T-helper 2 cell treated with Interferon-gamma antibody and Interleukin-4, amounts not matched to agents 5 μg/mL and 100 μg/mL, for 36 hours (primary cell): Measurements from ENCODE around the gene RAB15.
A peak's percentile ranks its signal among the peaks of the same experiment; 100 is the strongest.

Experiments used
- DNase-seq: peaks from one replicate; pipeline ENCODE4 v3.0.0; 2021; ENCODE audit warnings: low spot score
- H3K27ac Mint-ChIP-seq: one replicate; pipeline ENCODE4 v1.8.0; 2021; ENCODE audit warnings: mild to moderate bottlenecking, mixed read lengths
- H3K27me3 Mint-ChIP-seq: one replicate; pipeline ENCODE4 v1.8.0; 2021; ENCODE audit warnings: low read depth, mixed read lengths
- H3K36me3 Mint-ChIP-seq: one replicate; pipeline ENCODE4 v1.8.0; 2021; ENCODE audit warnings: low read depth, mixed read lengths
- H3K4me1 Mint-ChIP-seq: one replicate; pipeline ENCODE4 v1.8.0; 2021; ENCODE audit warnings: low read depth, mixed read lengths
- H3K4me3 Mint-ChIP-seq: one replicate; pipeline ENCODE4 v1.8.0; 2022; ENCODE audit warnings: mild to moderate bottlenecking, moderate library complexity, mixed read lengths
- H3K9me3 Mint-ChIP-seq: one replicate; pipeline ENCODE4 v1.8.0; 2021; ENCODE audit warnings: mixed read lengths

Gene RAB15

DNA sequence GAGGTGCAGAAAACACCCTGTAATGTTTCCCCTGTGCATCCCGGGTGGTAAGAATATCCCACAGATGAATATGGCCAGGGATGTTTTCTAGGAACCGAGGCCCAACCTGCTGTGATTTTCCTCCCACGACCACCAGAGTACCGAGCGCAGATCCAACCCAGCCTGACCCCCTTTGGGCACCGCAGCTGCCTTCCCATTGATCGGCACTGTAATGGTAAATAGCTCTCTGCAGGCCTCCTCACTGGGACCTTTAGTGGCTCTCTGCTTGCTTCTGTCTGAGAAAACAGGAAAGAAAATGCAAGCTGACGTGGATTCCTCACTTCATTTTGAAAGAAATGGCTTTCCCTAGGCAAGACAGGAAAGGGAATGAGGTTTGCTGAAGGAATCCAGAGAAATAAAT lies 2.4 kb upstream of the RAB15 start:
- Mint-ChIP-seq H3K4me1 (no peaks in the 10 kb centered on the region), H3K27ac (no peak overlapping the region), H3K4me3 (no peak overlapping the region), H3K27me3 (peaks cover 33% of the 10 kb centered on the region), H3K36me3 (no peaks in the 10 kb centered on the region), H3K9me3 (no peaks in the 10 kb centered on the region)
- DNase-seq, result no peak

DNA sequence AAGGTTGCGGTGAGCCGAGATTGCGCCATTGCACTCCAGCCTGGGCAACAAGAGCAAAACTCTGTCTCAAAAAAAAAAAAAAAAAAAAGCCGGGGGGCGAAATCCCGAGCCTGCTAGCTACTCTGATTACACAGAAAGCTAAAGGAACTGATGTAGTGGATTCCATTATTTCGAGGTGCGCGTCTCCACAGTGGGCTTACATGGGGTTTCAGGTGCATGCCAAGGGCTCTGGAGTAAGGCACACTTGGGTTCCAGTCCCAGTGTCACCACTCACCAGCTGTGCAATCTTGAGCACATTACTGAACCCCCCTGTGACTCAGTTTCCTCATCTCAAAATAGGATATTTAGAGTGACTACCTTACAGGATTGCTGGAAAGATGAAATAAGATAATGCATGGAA lies 1.7 kb upstream of the RAB15 start:
- Mint-ChIP-seq H3K9me3 (no peaks in the 10 kb centered on the region), H3K27ac (no peak overlapping the region), H3K27me3 (peaks cover 33% of the 10 kb centered on the region), H3K4me3 (no peak overlapping the region), H3K4me1 (no peaks in the 10 kb centered on the region), H3K36me3 (no peaks in the 10 kb centered on the region)
- DNase-seq, result no peak

DNA sequence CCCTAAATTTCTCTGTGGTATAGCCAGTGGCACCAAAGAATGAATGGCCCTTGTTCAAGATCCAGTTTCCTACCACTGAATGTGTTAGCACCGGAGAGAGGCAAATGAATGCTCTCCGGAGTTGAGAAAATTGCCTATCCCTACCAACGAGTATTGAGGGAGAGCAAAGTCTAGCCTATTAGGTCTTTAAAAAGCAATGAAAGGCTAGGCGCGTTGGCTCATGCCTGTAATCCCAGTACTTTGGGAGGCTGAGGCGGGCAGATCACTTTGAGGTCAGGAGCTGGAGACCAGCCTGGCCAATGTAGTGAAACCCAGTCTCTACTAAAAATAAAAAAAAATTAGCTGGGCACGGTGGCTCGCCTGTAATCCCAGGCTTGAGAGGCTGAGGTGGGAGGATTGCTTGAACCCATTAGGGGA lies 898 bp upstream of the RAB15 start:
- H3K4me3 Mint-ChIP-seq, result peak overlapping the region; percentile 84
- no peak for DNase-seq
- H3K9me3 Mint-ChIP-seq, result no peaks in the 10 kb centered on the region
- H3K4me1 Mint-ChIP-seq, result no peaks in the 10 kb centered on the region
- peaks cover 29% of the 10 kb centered on the region for H3K27me3 Mint-ChIP-seq
- no peaks in the 10 kb centered on the region for H3K36me3 Mint-ChIP-seq
- no peak overlapping the region for H3K27ac Mint-ChIP-seq

DNA sequence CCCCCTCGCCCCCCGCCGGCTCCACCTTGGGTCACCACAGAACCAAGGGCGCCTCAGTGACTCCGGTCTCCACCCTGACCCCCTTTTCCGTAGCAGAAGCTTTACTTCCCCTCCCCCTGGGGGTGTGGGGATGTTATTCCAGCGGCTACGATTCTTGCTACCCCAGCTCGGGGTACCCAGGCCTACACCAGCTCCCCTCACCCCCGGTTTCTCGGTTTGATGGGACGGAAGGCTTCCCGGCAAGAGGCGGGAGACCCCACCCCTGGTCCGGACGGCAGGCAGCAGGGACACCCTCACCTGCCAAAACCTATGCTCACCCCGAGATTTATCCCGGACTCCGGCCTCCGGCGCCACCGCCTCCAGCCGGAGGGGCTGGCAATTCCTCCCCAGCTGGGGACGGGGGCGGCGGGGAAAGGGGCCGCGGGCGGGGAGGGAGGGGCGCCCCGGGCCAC lies 619 bp downstream of the RAB15 start:
- Mint-ChIP-seq H3K9me3 (no peaks in the 10 kb centered on the region), H3K27me3 (peaks cover 24% of the 10 kb centered on the region), H3K4me1 (peaks cover 2% of the 10 kb centered on the region), H3K4me3 (peak overlapping the region; percentile 66), H3K27ac (no peak overlapping the region), H3K36me3 (no peaks in the 10 kb centered on the region)
- DNase-seq, result no peak

DNA sequence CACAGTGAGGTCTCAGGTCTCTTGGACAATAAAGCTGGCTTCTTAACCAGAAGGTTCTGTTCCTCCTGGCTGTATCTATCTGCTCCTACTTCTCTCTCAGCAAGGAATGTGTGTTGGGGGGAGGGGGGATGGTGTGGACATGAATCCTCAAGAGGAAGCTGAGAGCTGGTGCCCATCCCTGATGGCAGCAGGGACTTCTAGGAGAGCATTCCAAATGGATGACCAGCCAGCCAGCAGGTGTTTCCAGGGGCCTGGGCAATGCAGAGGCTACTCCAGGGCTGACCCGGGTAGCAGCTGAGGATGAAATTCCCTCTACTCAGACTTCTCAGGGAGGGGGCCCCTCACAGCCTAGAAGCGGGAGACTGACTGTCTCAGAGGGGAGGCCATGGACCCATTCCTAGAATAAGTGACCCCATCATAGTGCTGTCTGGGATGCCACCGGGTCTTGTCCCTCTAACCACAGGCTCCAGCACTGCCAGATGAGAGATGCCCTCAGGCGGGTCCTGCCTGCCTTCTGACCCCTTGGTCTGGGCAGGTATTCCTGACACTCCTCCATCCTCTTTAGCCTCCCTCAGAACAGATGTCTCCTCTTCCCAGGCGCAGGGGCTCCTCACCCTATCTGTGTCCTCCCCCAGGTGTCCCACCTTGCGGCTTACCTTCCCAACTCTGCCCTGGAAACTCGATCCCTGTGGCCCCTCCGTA lies 1.2 kb downstream of the RAB15 start:
- DNase-seq, result no peak
- H3K4me1 Mint-ChIP-seq, result peaks cover 2% of the 10 kb centered on the region
- no peaks in the 10 kb centered on the region for H3K36me3 Mint-ChIP-seq
- H3K27ac Mint-ChIP-seq, result no peak overlapping the region
- peaks cover 22% of the 10 kb centered on the region for H3K27me3 Mint-ChIP-seq
- peak overlapping the region; percentile 66 for H3K4me3 Mint-ChIP-seq
- no peaks in the 10 kb centered on the region for H3K9me3 Mint-ChIP-seq

DNA sequence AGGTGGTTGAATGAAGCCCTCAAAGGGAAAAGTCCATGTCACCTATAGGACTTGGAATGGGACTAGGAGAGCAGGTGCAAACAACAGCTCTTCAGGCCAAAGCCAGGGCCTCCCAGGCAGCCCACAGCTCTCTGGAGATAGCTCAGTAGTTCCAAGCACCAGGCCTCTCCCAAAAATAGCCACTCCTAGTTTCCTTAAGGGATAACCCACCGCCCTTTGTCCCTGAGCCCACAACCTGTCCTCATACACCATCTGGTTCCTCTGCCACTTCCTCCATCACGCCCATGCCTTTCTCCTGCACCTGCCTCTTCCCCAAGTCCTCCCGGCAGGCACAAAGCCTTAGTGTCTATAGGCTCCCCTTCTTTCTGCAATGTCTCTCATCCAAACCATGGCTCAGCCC lies 2.1 kb downstream of the RAB15 start:
- H3K27ac Mint-ChIP-seq, result no peak overlapping the region
- DNase-seq, result no peak
- peaks cover 2% of the 10 kb centered on the region for H3K4me1 Mint-ChIP-seq
- no peaks in the 10 kb centered on the region for H3K36me3 Mint-ChIP-seq
- H3K27me3 Mint-ChIP-seq, result peaks cover 22% of the 10 kb centered on the region
- no peaks in the 10 kb centered on the region for H3K9me3 Mint-ChIP-seq
- H3K4me3 Mint-ChIP-seq, result no peak overlapping the region

DNA sequence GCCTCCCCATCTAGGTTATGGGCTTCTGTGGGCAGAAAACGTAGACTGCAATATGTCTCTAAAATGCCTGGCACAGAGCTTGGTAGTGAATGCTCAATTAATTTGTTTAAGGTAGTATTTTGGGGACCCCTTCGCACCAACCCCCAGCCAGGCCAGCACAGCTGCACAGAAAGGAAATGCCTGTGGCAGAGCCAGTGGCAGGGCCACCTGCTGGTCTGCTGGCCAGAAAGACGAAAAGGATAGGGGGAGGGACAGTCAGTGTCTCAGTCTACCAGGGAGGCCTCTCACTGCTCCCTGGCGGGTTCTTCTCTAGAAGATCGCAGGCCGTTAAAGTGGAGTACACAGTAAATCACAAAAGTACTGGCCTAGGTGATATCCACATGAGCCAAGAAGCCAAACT lies 3.5 kb downstream of the RAB15 start:
- no peaks in the 10 kb centered on the region for H3K36me3 Mint-ChIP-seq
- no peak overlapping the region for H3K4me3 Mint-ChIP-seq
- peaks cover 2% of the 10 kb centered on the region for H3K4me1 Mint-ChIP-seq
- H3K9me3 Mint-ChIP-seq, result no peaks in the 10 kb centered on the region
- no peak for DNase-seq
- H3K27me3 Mint-ChIP-seq, result peaks cover 20% of the 10 kb centered on the region
- no peak overlapping the region for H3K27ac Mint-ChIP-seq

DNA sequence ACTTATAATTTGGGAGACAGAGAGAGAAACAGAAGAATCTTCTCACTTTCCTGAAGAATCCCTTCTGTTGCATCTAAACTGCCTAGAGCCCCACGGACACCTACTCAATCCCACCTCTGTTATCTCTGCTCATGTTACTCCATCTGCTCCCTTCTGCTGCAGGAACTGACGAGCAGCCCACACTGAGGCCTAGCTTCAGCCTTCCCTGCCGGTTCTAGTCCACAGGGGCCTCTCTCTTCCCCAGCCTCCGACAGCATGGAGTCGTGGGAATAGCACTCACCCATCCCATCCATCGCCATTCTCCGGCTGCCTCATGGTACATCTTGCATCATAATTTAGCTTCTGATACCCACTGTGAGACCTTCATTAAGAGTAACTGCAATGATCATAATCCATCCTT lies 4.0 kb downstream of the RAB15 start:
- no peak overlapping the region for H3K4me3 Mint-ChIP-seq
- H3K27me3 Mint-ChIP-seq, result peaks cover 20% of the 10 kb centered on the region
- no peaks in the 10 kb centered on the region for H3K9me3 Mint-ChIP-seq
- no peaks in the 10 kb centered on the region for H3K36me3 Mint-ChIP-seq
- H3K4me1 Mint-ChIP-seq, result peaks cover 2% of the 10 kb centered on the region
- no peak overlapping the region for H3K27ac Mint-ChIP-seq
- no peak for DNase-seq

DNA sequence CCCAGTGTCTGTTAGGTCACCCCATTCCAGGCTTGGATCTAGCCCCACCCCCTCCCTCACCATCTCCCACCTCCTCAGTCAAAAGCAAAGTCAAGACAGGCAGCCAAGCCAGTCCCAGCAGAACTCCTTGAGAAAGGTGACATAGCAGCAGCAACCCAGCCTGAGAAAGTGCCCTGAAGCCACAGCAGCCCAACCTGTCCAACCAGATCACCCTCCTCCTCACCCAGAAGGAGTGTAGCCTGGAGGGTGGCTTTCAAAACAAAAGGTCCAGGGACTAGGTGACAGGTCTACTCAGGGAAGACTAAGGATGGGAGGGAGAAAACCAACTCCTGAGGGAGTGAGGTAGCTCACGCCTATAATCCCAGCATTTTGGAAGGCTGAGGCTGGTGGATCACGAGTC lies 5.2 kb downstream of the RAB15 start:
- no peak for DNase-seq
- Mint-ChIP-seq H3K27ac (no peak overlapping the region), H3K9me3 (no peaks in the 10 kb centered on the region), H3K4me1 (peaks cover 2% of the 10 kb centered on the region), H3K27me3 (peaks cover 16% of the 10 kb centered on the region), H3K36me3 (no peaks in the 10 kb centered on the region), H3K4me3 (no peak overlapping the region)

DNA sequence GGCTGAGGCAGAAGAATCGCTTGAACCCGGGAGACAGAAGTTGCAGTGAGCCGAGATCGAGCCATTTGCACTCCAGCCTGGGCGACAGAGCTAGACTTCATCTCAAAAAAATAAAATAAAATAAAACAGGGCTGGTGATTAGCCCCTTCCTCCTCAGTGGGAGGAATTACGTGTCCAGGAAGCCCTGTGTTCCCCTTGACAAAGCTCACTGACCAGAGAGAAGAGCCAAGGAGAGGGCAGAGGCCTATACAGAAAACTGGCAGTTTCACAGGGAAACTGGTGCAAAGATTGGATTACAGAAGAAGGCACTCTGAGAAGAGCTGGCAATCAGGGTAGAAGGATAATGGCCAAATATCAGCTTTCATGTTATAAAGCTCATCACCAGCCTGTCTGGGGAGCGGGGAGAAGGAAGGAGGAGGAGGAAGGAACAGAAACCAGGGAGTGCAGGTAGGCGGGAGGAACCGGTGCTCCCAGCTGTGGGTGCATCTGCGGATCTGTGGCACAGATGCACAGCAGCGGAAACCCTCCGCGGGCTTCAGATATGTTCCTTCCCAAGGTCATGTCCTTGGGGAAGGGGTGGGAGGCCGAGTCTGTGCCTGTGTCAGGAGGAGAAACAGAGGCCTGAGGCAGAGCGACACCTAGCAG lies 6.7 kb downstream of the RAB15 start:
- H3K27ac Mint-ChIP-seq, result no peak overlapping the region
- no peaks in the 10 kb centered on the region for H3K9me3 Mint-ChIP-seq
- H3K36me3 Mint-ChIP-seq, result no peaks in the 10 kb centered on the region
- H3K4me1 Mint-ChIP-seq, result peaks cover 2% of the 10 kb centered on the region
- H3K4me3 Mint-ChIP-seq, result no peak overlapping the region
- H3K27me3 Mint-ChIP-seq, result peaks cover 5% of the 10 kb centered on the region
- DNase-seq, result no peak

DNA sequence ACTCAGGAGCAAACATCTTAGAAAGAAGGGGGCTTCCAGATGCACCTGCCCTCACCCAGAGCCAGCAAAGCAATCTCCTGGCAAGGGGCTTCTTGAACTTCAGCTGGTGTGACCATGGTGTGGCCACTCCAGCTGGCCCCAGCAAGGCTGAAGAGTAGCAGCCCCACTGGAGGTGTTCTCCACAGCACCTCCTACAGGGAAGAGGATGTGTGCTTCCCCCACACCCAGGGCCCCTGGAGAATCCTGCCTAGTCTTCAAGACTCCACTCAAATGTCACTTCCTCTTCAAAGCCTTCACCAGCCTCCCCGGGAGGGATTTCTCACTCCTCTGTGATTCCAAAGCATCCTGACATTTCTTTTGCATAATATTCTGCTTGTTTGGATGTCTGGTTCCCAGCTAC lies 8.5 kb downstream of the RAB15 start:
- Mint-ChIP-seq H3K9me3 (no peaks in the 10 kb centered on the region), H3K27me3 (no peaks in the 10 kb centered on the region), H3K4me3 (no peak overlapping the region), H3K27ac (no peak overlapping the region), H3K36me3 (no peaks in the 10 kb centered on the region), H3K4me1 (peaks cover 2% of the 10 kb centered on the region)
- DNase-seq, result no peak

DNA sequence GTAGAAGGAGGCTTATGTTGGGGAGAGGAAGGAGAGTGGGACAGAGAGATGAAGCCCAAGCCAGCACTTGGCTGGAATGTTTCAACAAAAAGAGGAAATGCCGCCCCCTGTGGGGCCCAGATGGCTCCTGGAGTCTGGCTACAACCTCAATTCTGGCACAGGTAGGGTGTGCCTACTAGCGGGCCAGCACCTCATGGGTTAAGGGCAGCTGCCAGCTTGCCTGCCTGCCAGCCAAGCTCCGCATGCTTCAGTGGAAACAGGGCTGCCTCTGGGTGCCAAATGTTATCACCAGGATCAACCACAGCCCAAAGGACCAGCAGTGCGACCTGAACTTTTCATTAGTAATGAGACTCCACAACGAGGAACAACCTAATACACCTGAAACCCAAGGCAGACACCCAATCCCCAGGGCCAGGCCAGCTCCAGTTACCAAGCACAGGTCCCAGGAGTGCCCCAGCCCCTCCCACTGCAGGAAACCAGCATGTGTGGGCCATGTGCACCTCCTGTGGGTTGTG lies 11.3 kb downstream of the RAB15 start:
- H3K4me3 Mint-ChIP-seq, result no peak overlapping the region

DNA sequence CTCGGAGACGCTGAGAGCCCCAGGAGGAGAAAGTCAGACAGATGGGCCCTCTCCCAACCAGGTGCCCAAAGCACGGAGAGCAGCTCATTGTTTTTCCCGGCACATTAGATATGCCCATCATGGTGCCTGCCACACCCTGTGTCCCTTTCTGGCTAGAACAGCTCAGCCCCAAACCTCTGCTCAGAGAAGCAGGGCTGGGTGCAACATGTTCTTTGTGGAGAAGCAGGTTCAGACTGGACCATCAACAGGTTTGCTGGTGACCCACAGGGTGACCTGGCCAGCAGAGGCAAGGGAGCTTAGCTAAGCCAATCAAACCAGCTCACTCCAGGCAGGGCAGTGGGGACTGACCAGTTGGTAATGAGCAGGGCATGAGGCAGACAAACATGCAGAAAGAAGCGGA lies 13.4 kb downstream of the RAB15 start:
- Mint-ChIP-seq H3K36me3 (no peaks in the 10 kb centered on the region), H3K27me3 (no peaks in the 10 kb centered on the region), H3K9me3 (no peaks in the 10 kb centered on the region), H3K4me1 (no peaks in the 10 kb centered on the region), H3K27ac (no peak overlapping the region), H3K4me3 (no peak overlapping the region)
- DNase-seq, result no peak

More for the DNA sequence above, 11.3 kb downstream of the RAB15 start:
- no peaks in the 10 kb centered on the region for H3K4me1 Mint-ChIP-seq
- H3K36me3 Mint-ChIP-seq, result no peaks in the 10 kb centered on the region
- no peak for DNase-seq
- no peak overlapping the region for H3K27ac Mint-ChIP-seq
- no peaks in the 10 kb centered on the region for H3K9me3 Mint-ChIP-seq
- H3K27me3 Mint-ChIP-seq, result no peaks in the 10 kb centered on the region

DNA sequence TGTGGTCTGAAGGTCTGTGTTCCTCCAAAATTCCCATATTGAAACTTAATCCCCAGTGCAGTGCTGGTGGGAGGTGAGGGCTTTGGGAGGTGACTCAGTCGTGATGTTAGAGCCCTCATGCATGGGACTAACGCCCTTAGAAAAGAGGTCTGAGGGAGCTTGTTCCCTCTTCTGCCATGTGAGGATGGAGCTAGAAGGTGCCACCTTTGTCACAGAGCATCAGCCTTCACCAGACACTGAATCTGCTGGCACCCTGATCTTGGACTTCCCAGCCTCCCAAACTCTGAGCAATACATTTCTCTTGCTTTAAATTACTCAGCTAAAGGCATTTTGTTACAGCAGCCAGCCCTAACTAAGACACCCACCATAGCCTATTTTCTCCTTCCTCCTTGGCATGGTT lies 13.9 kb downstream of the RAB15 start:
- H3K27ac Mint-ChIP-seq, result no peak overlapping the region
- DNase-seq, result no peak
- no peaks in the 10 kb centered on the region for H3K9me3 Mint-ChIP-seq
- no peaks in the 10 kb centered on the region for H3K27me3 Mint-ChIP-seq
- no peak overlapping the region for H3K4me3 Mint-ChIP-seq
- no peaks in the 10 kb centered on the region for H3K4me1 Mint-ChIP-seq
- no peaks in the 10 kb centered on the region for H3K36me3 Mint-ChIP-seq
